Measurements from ENCODE around the gene PSMD5.

PSMD5 gene

DNA sequence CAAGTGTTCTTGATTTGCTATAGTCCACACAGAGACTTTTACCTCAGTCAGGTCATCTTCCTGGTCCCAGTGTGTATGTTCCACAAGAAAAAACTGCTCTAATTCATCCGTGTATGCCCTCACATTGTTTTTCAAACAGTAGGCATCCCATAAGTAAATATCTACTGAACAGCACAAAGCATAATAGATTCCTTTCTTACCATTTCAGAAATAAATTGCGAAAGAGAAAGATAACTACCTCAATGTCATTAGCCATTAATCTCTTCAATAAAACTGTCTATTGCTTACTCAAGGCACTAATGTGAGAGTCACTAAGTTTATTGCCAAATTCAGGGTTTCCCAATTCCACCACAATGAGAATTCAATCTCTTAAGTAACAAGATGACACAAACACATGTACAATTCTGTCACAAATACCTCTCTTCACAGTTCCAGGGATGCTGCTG is 59.1 kb downstream of the PSMD5 start:
- Histone ChIP-seq H3K27me3 (ENCODE audit: low read length) (no peaks in the 10 kb centered on the region), H2AFZ (ENCODE audit: low read depth, low read length, severe bottlenecking) (no peak overlapping the region), H3K27ac (ENCODE audit: low read depth, low read length) (no peak overlapping the region), H3F3A (ENCODE audit: insufficient read depth) (no peaks in the 10 kb centered on the region), H3K79me2 (ENCODE audit: insufficient read depth, low read length) (peaks cover 62% of the 10 kb centered on the region), H3K4me2 (ENCODE audit: low read depth, low read length, poor library complexity, severe bottlenecking) (no peak overlapping the region), H3K9me2 (replicated peaks; ENCODE audit: insufficient read depth, low read length) (no peaks in the 10 kb centered on the region), H3K9me3 (ENCODE audit: insufficient read depth, low read length) (no peaks in the 10 kb centered on the region), H3K4me3 (ENCODE audit: insufficient read depth, low read length, poor library complexity, severe bottlenecking) (no peak overlapping the region), H4K20me1 (ENCODE audit: low read depth, low read length) (no peaks in the 10 kb centered on the region), H3K36me3 (ENCODE audit: low read length) (peaks cover 17% of the 10 kb centered on the region; the same call in 1 of the 2 replicates), H3K9ac (ENCODE audit: low read length) (no peak overlapping the region)
- no peak for TF ChIP-seq EZH2phosphoT487 (conservative IDR thresholded peaks at IDR 0.05; ENCODE audit: low read length)
- TF ChIP-seq, protein P1, sequence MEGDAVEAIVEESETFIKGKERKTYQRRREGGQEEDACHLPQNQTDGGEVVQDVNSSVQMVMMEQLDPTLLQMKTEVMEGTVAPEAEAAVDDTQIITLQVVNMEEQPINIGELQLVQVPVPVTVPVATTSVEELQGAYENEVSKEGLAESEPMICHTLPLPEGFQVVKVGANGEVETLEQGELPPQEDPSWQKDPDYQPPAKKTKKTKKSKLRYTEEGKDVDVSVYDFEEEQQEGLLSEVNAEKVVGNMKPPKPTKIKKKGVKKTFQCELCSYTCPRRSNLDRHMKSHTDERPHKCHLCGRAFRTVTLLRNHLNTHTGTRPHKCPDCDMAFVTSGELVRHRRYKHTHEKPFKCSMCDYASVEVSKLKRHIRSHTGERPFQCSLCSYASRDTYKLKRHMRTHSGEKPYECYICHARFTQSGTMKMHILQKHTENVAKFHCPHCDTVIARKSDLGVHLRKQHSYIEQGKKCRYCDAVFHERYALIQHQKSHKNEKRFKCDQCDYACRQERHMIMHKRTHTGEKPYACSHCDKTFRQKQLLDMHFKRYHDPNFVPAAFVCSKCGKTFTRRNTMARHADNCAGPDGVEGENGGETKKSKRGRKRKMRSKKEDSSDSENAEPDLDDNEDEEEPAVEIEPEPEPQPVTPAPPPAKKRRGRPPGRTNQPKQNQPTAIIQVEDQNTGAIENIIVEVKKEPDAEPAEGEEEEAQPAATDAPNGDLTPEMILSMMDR (IDR thresholded peaks at IDR 0.05; ENCODE audit: insufficient read depth, low read length, poor library complexity, severe bottlenecking): no peak

DNA sequence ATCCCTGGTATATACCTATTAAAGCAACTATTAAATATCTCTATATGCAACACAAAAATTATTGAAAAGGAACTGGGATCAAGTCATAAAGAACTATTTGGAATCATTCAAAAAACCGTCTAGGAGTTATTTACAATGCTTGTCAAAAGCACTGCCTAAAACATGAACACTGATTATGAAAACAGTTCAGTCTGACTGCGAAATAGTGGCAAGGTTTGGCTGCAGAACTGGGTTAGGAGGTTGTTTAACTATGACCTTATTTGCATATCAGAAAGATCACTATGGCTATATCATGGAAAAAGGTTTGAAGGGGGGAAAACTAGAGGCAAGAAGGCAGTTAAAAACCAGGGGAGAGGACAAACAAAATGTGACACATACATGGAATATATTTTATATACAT is 61.5 kb downstream of the PSMD5 start:
- no peak overlapping the region for H3K4me2 ChIP-seq (ENCODE audit: low read depth, low read length, poor library complexity, severe bottlenecking)
- peaks cover 39% of the 10 kb centered on the region for H3K79me2 ChIP-seq (ENCODE audit: insufficient read depth, low read length)
- H3K27ac ChIP-seq (ENCODE audit: low read depth, low read length): no peak overlapping the region
- H3K4me3 ChIP-seq (ENCODE audit: insufficient read depth, low read length, poor library complexity, severe bottlenecking): no peak overlapping the region
- no peak overlapping the region for H2AFZ ChIP-seq (ENCODE audit: low read depth, low read length, severe bottlenecking)
- H3F3A ChIP-seq (ENCODE audit: insufficient read depth): no peaks in the 10 kb centered on the region
- peaks cover 19% of the 10 kb centered on the region; the same call in 1 of the 2 replicates for H3K36me3 ChIP-seq (ENCODE audit: low read length)
- H3K27me3 ChIP-seq (ENCODE audit: low read length): no peaks in the 10 kb centered on the region
- no peaks in the 10 kb centered on the region for H3K9me2 ChIP-seq (replicated peaks; ENCODE audit: insufficient read depth, low read length)
- no peaks in the 10 kb centered on the region for H3K9me3 ChIP-seq (ENCODE audit: insufficient read depth, low read length)
- no peak overlapping the region for H3K9ac ChIP-seq (ENCODE audit: low read length)
- H4K20me1 ChIP-seq (ENCODE audit: low read depth, low read length): no peaks in the 10 kb centered on the region
- no peak for TF ChIP-seq EZH2phosphoT487 (conservative IDR thresholded peaks at IDR 0.05; ENCODE audit: low read length)
- TF ChIP-seq, protein P1 (IDR thresholded peaks at IDR 0.05; ENCODE audit: insufficient read depth, low read length, poor library complexity, severe bottlenecking): no peak

DNA sequence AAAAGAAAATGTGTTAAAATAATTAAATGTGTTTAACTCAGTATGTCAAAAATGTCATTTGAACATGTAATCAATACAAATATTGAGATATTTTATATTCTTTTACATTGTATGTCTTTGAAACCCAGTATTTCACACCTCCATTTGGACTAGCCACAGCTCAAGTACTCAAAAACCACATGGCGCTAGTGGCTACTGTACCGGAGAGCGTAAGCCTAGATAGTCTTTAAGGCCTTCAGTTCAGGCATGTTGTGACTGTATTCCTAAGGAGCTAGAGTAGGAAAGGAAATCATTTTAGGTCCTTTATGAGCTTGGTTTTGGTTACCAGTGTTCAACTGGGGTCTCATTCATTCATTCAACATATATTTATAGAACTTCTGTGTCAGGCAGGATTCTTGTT is 62.4 kb downstream of the PSMD5 start:
- H3K36me3 ChIP-seq (ENCODE audit: low read length): peaks cover 17% of the 10 kb centered on the region; the same call in 1 of the 2 replicates
- H3K4me3 ChIP-seq (ENCODE audit: insufficient read depth, low read length, poor library complexity, severe bottlenecking): no peak overlapping the region
- no peak overlapping the region for H3K9ac ChIP-seq (ENCODE audit: low read length)
- no peaks in the 10 kb centered on the region for H3K9me3 ChIP-seq (ENCODE audit: insufficient read depth, low read length)
- no peaks in the 10 kb centered on the region for H4K20me1 ChIP-seq (ENCODE audit: low read depth, low read length)
- no peak overlapping the region for H3K27ac ChIP-seq (ENCODE audit: low read depth, low read length)
- peaks cover 34% of the 10 kb centered on the region for H3K79me2 ChIP-seq (ENCODE audit: insufficient read depth, low read length)
- H3K4me2 ChIP-seq (ENCODE audit: low read depth, low read length, poor library complexity, severe bottlenecking): no peak overlapping the region
- no peak overlapping the region for H2AFZ ChIP-seq (ENCODE audit: low read depth, low read length, severe bottlenecking)
- TF ChIP-seq EZH2phosphoT487 (conservative IDR thresholded peaks at IDR 0.05; ENCODE audit: low read length): no peak
- TF ChIP-seq, protein P1 (IDR thresholded peaks at IDR 0.05; ENCODE audit: insufficient read depth, low read length, poor library complexity, severe bottlenecking): no peak
- no peaks in the 10 kb centered on the region for H3K27me3 ChIP-seq (ENCODE audit: low read length)
- H3F3A ChIP-seq (ENCODE audit: insufficient read depth): no peaks in the 10 kb centered on the region
- H3K9me2 ChIP-seq (replicated peaks; ENCODE audit: insufficient read depth, low read length): no peaks in the 10 kb centered on the region

Data from SU-DHL-6 (cell line).